ENCODE data around the gene OVOL1. TPM values are rescaled to one million over a fixed set of nuclear protein-coding genes. Genes with fewer than 3 reads are reported as not detected.
"Not testable (repeated sequence)": the region's sequence is repeated elsewhere in the genome, so short reads cannot be mapped to it uniquely, and the experiment has no call there.

Gene OVOL1
- polyA plus RNA-seq (2013, experiment 1 of 2; ENCODE audit: insufficient read length): not detected
- not detected for polyA plus RNA-seq (2013, experiment 2 of 2; ENCODE audit: insufficient read length)

GRCh38 chr11:65786786-65787636, at the start of gene OVOL1:
Gene OVOL1 (plus strand): TSS chr11:65787063. CDS start chr11:65787374, 311 bp downstream.
- DNase-seq: no peak

- DNase-seq: no peak
Observed at GRCh38 chr11:65739022-65739421, 47.8 kb upstream of the OVOL1 start.

GRCh38 chr11:65741185-65741584, 45.7 kb upstream of the OVOL1 start:
- DNase-seq: no peak

- DNase-seq: no peak
Observed at GRCh38 chr11:65742353-65742752, 44.5 kb upstream of the OVOL1 start.

GRCh38 chr11:65743681-65744025, 43.2 kb upstream of the OVOL1 start:
- DNase-seq: no peak

GRCh38 chr11:65744026-65744698, 42.7 kb upstream of the OVOL1 start:
- peak; percentile 33 for DNase-seq

- DNase-seq: no peak
Observed at GRCh38 chr11:65744699-65745042, 42.2 kb upstream of the OVOL1 start.

GRCh38 chr11:65745049-65745448, 41.8 kb upstream of the OVOL1 start:
- DNase-seq: no peak

GRCh38 chr11:65762169-65762568, 24.7 kb upstream of the OVOL1 start:
- not testable (repeated sequence) for DNase-seq

- DNase-seq: not testable (repeated sequence)
Observed at GRCh38 chr11:65762816-65763215, 24.0 kb upstream of the OVOL1 start.

GRCh38 chr11:65764434-65764833, 22.4 kb upstream of the OVOL1 start:
- no peak for DNase-seq

- DNase-seq: peak; percentile 71
Observed at GRCh38 chr11:65766535-65766934, 20.3 kb upstream of the OVOL1 start.

- DNase-seq: no peak
Observed at GRCh38 chr11:65767406-65767805, 19.5 kb upstream of the OVOL1 start.

GRCh38 chr11:65767806-65768205, 19.1 kb upstream of the OVOL1 start:
- DNase-seq: not testable (repeated sequence)

GRCh38 chr11:65770951-65771567, 15.8 kb upstream of the OVOL1 start:
- DNase-seq: no peak

GRCh38 chr11:65771589-65772112, 15.2 kb upstream of the OVOL1 start:
- no peak for DNase-seq

GRCh38 chr11:65773784-65774411, 13.0 kb upstream of the OVOL1 start:
- no peak for DNase-seq

- DNase-seq: no peak
Observed at GRCh38 chr11:65774525-65775306, 12.1 kb upstream of the OVOL1 start.

- no peak for DNase-seq
Observed at GRCh38 chr11:65776196-65776595, 10.7 kb upstream of the OVOL1 start.

- DNase-seq: no peak
Observed at GRCh38 chr11:65776710-65777141, 10.1 kb upstream of the OVOL1 start.

- no peak for DNase-seq
Observed at GRCh38 chr11:65777241-65777640, 9.6 kb upstream of the OVOL1 start.

GRCh38 chr11:65777821-65778361, 9.0 kb upstream of the OVOL1 start:
- DNase-seq: no peak
